ENCODE measurements around the gene CDAN1.

The CDAN1 gene

GRCh38 chr15:42731461-42731860, 5.5 kb downstream of the CDAN1 start:
- Histone ChIP-seq H3K36me3 (ENCODE audit: control insufficient read depth, insufficient read depth, low read length) (peaks cover 46% of the 10 kb centered on the region), H3K27me3 (ENCODE audit: control insufficient read depth, insufficient read depth, low read length) (no peaks in the 10 kb centered on the region), H3K9ac (ENCODE audit: low read depth, low read length) (no peak overlapping the region), H3K4me3 (ENCODE audit: low read depth, low read length) (no peak overlapping the region), H3K4me1 (ENCODE audit: control insufficient read depth, insufficient read depth, low read length) (peaks cover 9% of the 10 kb centered on the region), H3K9me3 (ENCODE audit: control insufficient read depth, insufficient read depth, low read length) (no peaks in the 10 kb centered on the region)

- Histone ChIP-seq H3K36me3 (ENCODE audit: control insufficient read depth, insufficient read depth, low read length) (peaks cover 50% of the 10 kb centered on the region), H3K9ac (ENCODE audit: low read depth, low read length) (no peak overlapping the region), H3K4me3 (ENCODE audit: low read depth, low read length) (no peak overlapping the region)
These were observed 6.4 kb downstream of the CDAN1 start for GRCh38 chr15:42730536-42730935.

GRCh38 chr15:42730135-42730534, 6.8 kb downstream of the CDAN1 start:
- no peak overlapping the region for H3K9ac ChIP-seq (ENCODE audit: low read depth, low read length)
- peaks cover 9% of the 10 kb centered on the region for H3K4me1 ChIP-seq (ENCODE audit: control insufficient read depth, insufficient read depth, low read length)
- H3K36me3 ChIP-seq (ENCODE audit: control insufficient read depth, insufficient read depth, low read length): peaks cover 52% of the 10 kb centered on the region
- H3K4me3 ChIP-seq (ENCODE audit: low read depth, low read length): no peak overlapping the region
- no peaks in the 10 kb centered on the region for H3K9me3 ChIP-seq (ENCODE audit: control insufficient read depth, insufficient read depth, low read length)
- H3K27me3 ChIP-seq (ENCODE audit: control insufficient read depth, insufficient read depth, low read length): no peaks in the 10 kb centered on the region

More at GRCh38 chr15:42730536-42730935, 6.4 kb downstream of the CDAN1 start:
- Histone ChIP-seq H3K4me1 (ENCODE audit: control insufficient read depth, insufficient read depth, low read length) (peaks cover 9% of the 10 kb centered on the region), H3K27me3 (ENCODE audit: control insufficient read depth, insufficient read depth, low read length) (no peaks in the 10 kb centered on the region), H3K9me3 (ENCODE audit: control insufficient read depth, insufficient read depth, low read length) (no peaks in the 10 kb centered on the region)

- Histone ChIP-seq H3K4me3 (ENCODE audit: low read depth, low read length) (no peak overlapping the region), H3K27me3 (ENCODE audit: control insufficient read depth, insufficient read depth, low read length) (no peaks in the 10 kb centered on the region), H3K36me3 (ENCODE audit: control insufficient read depth, insufficient read depth, low read length) (peaks cover 59% of the 10 kb centered on the region), H3K9me3 (ENCODE audit: control insufficient read depth, insufficient read depth, low read length) (no peaks in the 10 kb centered on the region), H3K9ac (ENCODE audit: low read depth, low read length) (no peak overlapping the region), H3K4me1 (ENCODE audit: control insufficient read depth, insufficient read depth, low read length) (peaks cover 9% of the 10 kb centered on the region)
These were observed 7.5 kb downstream of the CDAN1 start for GRCh38 chr15:42729409-42729808.

- H3K4me1 ChIP-seq (ENCODE audit: control insufficient read depth, insufficient read depth, low read length): peaks cover 9% of the 10 kb centered on the region
- H3K27me3 ChIP-seq (ENCODE audit: control insufficient read depth, insufficient read depth, low read length): no peaks in the 10 kb centered on the region
- H3K36me3 ChIP-seq (ENCODE audit: control insufficient read depth, insufficient read depth, low read length): peaks cover 62% of the 10 kb centered on the region
- no peak overlapping the region for H3K9ac ChIP-seq (ENCODE audit: low read depth, low read length)
- no peak overlapping the region for H3K4me3 ChIP-seq (ENCODE audit: low read depth, low read length)
- no peaks in the 10 kb centered on the region for H3K9me3 ChIP-seq (ENCODE audit: control insufficient read depth, insufficient read depth, low read length)
These were observed 8.0 kb downstream of the CDAN1 start for GRCh38 chr15:42728972-42729371.

- H3K9me3 ChIP-seq (ENCODE audit: control insufficient read depth, insufficient read depth, low read length): no peaks in the 10 kb centered on the region
- H3K4me3 ChIP-seq (ENCODE audit: low read depth, low read length): no peak overlapping the region
- H3K27me3 ChIP-seq (ENCODE audit: control insufficient read depth, insufficient read depth, low read length): no peaks in the 10 kb centered on the region
- peaks cover 62% of the 10 kb centered on the region for H3K36me3 ChIP-seq (ENCODE audit: control insufficient read depth, insufficient read depth, low read length)
- peaks cover 9% of the 10 kb centered on the region for H3K4me1 ChIP-seq (ENCODE audit: control insufficient read depth, insufficient read depth, low read length)
- no peak overlapping the region for H3K9ac ChIP-seq (ENCODE audit: low read depth, low read length)
These were observed 8.4 kb downstream of the CDAN1 start for GRCh38 chr15:42728560-42728959.

DNA sequence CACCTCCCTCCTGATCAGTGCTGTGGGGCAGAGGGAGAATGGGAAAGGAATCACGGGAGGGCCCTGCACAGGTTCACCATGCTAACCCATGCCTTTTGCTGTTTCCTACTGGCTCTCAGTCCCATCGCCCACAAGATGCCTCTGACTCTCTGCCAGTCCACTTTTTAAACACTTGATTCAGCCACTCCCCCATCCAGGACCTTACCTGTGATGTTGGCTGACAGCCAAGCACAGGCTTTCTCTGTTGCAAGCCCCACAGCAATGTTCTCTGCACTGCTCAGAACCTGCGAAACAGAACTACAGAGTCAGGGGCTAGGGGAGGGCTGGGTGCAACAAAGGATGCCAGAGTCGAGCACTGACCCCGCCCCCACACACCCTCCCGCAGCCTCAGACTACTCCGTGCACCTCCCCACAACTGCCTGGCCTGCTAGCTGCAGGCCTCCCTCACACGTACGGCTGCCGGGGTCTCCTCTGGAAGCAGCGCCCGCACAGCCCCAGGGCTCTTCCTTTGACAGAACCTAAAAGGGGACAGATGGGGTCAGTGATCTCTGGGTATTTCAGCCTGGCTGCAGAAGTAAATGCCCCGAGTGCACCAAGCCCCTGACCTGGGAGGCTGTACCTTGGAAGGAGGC, 9.1 kb downstream of the CDAN1 start:
- peaks cover 63% of the 10 kb centered on the region for H3K36me3 ChIP-seq (ENCODE audit: control insufficient read depth, insufficient read depth, low read length)

DNA sequence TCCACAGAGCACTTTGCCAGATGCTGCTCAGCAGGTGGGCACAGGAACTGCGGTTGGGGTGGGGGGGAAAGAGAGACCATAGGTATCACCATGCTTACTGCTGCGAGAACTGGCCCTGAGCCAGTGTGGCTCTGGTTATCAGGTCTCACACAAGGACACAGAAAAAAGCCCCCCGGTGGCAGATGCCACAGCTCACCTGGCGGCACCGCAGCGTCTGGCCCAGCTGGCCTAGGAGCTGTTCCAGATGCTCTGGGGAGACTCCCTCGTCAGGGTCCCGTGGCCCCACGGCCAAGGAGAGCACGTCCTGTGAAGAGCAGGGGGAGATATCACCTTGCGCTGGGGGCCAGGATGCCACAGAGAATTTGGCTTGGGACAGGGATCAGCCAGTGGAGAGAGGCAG, 10.8 kb downstream of the CDAN1 start:
- Histone ChIP-seq H3K4me3 (ENCODE audit: low read depth, low read length) (no peak overlapping the region), H3K36me3 (ENCODE audit: control insufficient read depth, insufficient read depth, low read length) (peaks cover 47% of the 10 kb centered on the region), H3K9me3 (ENCODE audit: control insufficient read depth, insufficient read depth, low read length) (no peaks in the 10 kb centered on the region), H3K9ac (ENCODE audit: low read depth, low read length) (no peak overlapping the region), H3K27me3 (ENCODE audit: control insufficient read depth, insufficient read depth, low read length) (no peaks in the 10 kb centered on the region), H3K4me1 (ENCODE audit: control insufficient read depth, insufficient read depth, low read length) (peaks cover 9% of the 10 kb centered on the region)

More for the DNA sequence above, 9.1 kb downstream of the CDAN1 start:
- H3K4me1 ChIP-seq (ENCODE audit: control insufficient read depth, insufficient read depth, low read length): peaks cover 9% of the 10 kb centered on the region
- no peak overlapping the region for H3K4me3 ChIP-seq (ENCODE audit: low read depth, low read length)
- H3K9ac ChIP-seq (ENCODE audit: low read depth, low read length): no peak overlapping the region
- no peaks in the 10 kb centered on the region for H3K9me3 ChIP-seq (ENCODE audit: control insufficient read depth, insufficient read depth, low read length)
- no peaks in the 10 kb centered on the region for H3K27me3 ChIP-seq (ENCODE audit: control insufficient read depth, insufficient read depth, low read length)

- H3K36me3 ChIP-seq (ENCODE audit: control insufficient read depth, insufficient read depth, low read length): peaks cover 41% of the 10 kb centered on the region
These were observed 11.5 kb downstream of the CDAN1 start for GRCh38 chr15:42725331-42725903.

GRCh38 chr15:42724276-42724675, 12.7 kb downstream of the CDAN1 start:
- Histone ChIP-seq H3K36me3 (ENCODE audit: control insufficient read depth, insufficient read depth, low read length) (peaks cover 32% of the 10 kb centered on the region), H3K4me3 (ENCODE audit: low read depth, low read length) (no peak overlapping the region)

More at GRCh38 chr15:42725331-42725903, 11.5 kb downstream of the CDAN1 start:
- no peak overlapping the region for H3K9ac ChIP-seq (ENCODE audit: low read depth, low read length)
- no peaks in the 10 kb centered on the region for H3K27me3 ChIP-seq (ENCODE audit: control insufficient read depth, insufficient read depth, low read length)
- no peaks in the 10 kb centered on the region for H3K9me3 ChIP-seq (ENCODE audit: control insufficient read depth, insufficient read depth, low read length)
- H3K4me1 ChIP-seq (ENCODE audit: control insufficient read depth, insufficient read depth, low read length): peaks cover 9% of the 10 kb centered on the region
- H3K4me3 ChIP-seq (ENCODE audit: low read depth, low read length): no peak overlapping the region

DNA sequence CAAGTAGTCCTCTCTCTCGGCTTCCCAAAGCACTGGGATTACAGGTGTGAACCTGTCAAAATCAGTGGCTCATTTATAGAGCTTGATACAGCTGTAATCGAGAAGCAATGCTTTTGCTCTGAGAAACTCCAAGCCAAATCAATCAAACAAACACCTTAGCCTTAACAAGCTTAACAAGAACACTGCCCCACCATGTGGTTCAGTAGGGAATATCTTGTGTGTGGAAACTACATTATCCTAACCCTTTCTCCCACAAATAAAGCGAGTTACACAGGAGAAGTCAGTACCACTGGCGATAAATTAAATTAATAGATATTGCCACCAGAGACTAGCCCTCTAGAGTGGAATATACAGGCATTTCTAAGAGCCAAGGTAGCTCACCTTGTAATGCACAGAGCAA, 13.9 kb downstream of the CDAN1 start:
- no peaks in the 10 kb centered on the region for H3K27me3 ChIP-seq (ENCODE audit: control insufficient read depth, insufficient read depth, low read length)
- no peaks in the 10 kb centered on the region for H3K4me1 ChIP-seq (ENCODE audit: control insufficient read depth, insufficient read depth, low read length)
- no peak overlapping the region for H3K9ac ChIP-seq (ENCODE audit: low read depth, low read length)
- H3K4me3 ChIP-seq (ENCODE audit: low read depth, low read length): no peak overlapping the region
- H3K9me3 ChIP-seq (ENCODE audit: control insufficient read depth, insufficient read depth, low read length): no peaks in the 10 kb centered on the region
- H3K36me3 ChIP-seq (ENCODE audit: control insufficient read depth, insufficient read depth, low read length): peaks cover 24% of the 10 kb centered on the region

More at GRCh38 chr15:42724276-42724675, 12.7 kb downstream of the CDAN1 start:
- H3K27me3 ChIP-seq (ENCODE audit: control insufficient read depth, insufficient read depth, low read length): no peaks in the 10 kb centered on the region
- peaks cover 6% of the 10 kb centered on the region for H3K4me1 ChIP-seq (ENCODE audit: control insufficient read depth, insufficient read depth, low read length)
- H3K9ac ChIP-seq (ENCODE audit: low read depth, low read length): no peak overlapping the region
- H3K9me3 ChIP-seq (ENCODE audit: control insufficient read depth, insufficient read depth, low read length): no peaks in the 10 kb centered on the region

DNA sequence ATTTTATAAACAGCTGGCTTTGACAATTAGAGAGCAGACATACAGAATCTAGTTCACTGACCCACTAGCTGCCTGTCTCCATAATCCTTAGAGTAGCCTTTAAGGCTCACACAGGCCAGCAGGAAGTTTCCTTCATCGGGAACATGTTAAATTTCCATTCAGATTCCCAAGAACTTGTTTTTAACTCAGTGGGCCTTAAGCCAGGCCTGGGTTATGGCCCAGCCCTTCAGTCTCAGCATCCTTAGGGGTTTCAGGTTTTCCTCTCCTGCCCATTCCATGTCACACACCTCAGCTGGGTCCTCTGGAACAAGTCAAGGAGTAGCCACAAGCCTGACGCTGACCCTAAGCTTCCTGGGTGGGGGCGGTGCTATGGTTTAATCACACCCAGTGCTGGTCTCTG, 15.0 kb downstream of the CDAN1 start:
- Histone ChIP-seq H3K27me3 (ENCODE audit: control insufficient read depth, insufficient read depth, low read length) (no peaks in the 10 kb centered on the region), H3K9me3 (ENCODE audit: control insufficient read depth, insufficient read depth, low read length) (no peaks in the 10 kb centered on the region), H3K4me3 (ENCODE audit: low read depth, low read length) (no peak overlapping the region), H3K4me1 (ENCODE audit: control insufficient read depth, insufficient read depth, low read length) (no peaks in the 10 kb centered on the region), H3K9ac (ENCODE audit: low read depth, low read length) (no peak overlapping the region), H3K36me3 (ENCODE audit: control insufficient read depth, insufficient read depth, low read length) (peaks cover 24% of the 10 kb centered on the region)
